OCI-LY1 (cell line): ENCODE results near the gene FAM222B.

Source experiments
- H2AFZ ChIP-seq: fragments of 200-600 bp; sonication (generic), shearing (Covaris generic); 2 replicates; pipeline ENCODE4 v1.6.0; 2014; ENCODE audit warnings: antibody characterized with exemption, mild to moderate bottlenecking, low read length
- H3F3A ChIP-seq: fragments of 200-600 bp; sonication (generic), shearing (Covaris generic); 2 replicates; pipeline ENCODE4 v1.6.0; 2014; ENCODE audit warnings: mild to moderate bottlenecking, antibody characterized with exemption, low read length, moderate library complexity; ENCODE audit not compliant: insufficient read depth
- H3K27ac ChIP-seq: fragments of 200-600 bp; sonication (generic); 2 replicates; pipeline ENCODE4 v1.5.1; 2014; ENCODE audit warnings: low read length, mixed run types, mild to moderate bottlenecking, low read depth; ENCODE audit not compliant: poor library complexity, severe bottlenecking
- H3K27me3 ChIP-seq: fragments of 200-600 bp; sonication (generic); 2 replicates; pipeline ENCODE4 v1.6.0; 2014; ENCODE audit warnings: antibody characterized with exemption, mild to moderate bottlenecking, low read length, moderate library complexity; ENCODE audit not compliant: insufficient read depth
- H3K36me3 ChIP-seq: fragments of 200-600 bp; sonication (generic); 2 replicates; pipeline ENCODE4 v1.6.1; 2014; ENCODE audit warnings: mild to moderate bottlenecking, antibody characterized with exemption, low read length, moderate library complexity, mixed read lengths; ENCODE audit not compliant: insufficient read depth
- H3K4me1 ChIP-seq: fragments of 200-600 bp; sonication (generic); 2 replicates; pipeline ENCODE4 v1.5.1; 2014; ENCODE audit warnings: mild to moderate bottlenecking, low read length, moderate library complexity; ENCODE audit not compliant: insufficient read depth, severe bottlenecking
- H3K4me2 ChIP-seq: fragments of 200-600 bp; sonication (generic), shearing (Covaris generic); 2 replicates; pipeline ENCODE4 v1.6.1; 2014; ENCODE audit warnings: low read length
- H3K4me3 ChIP-seq: fragments of 200-600 bp; sonication (generic); 2 replicates; pipeline ENCODE4 v1.5.1; 2014; ENCODE audit warnings: low read length, low read depth, mild to moderate bottlenecking, mixed read lengths; ENCODE audit not compliant: poor library complexity, severe bottlenecking
- H3K79me2 ChIP-seq: fragments of 200-600 bp; shearing (Covaris generic); 2 replicates; pipeline ENCODE4 v1.6.1; 2016; ENCODE audit warnings: mixed run types, low read length, mixed read lengths; ENCODE audit not compliant: insufficient read depth
- H3K9ac ChIP-seq: fragments of 200-600 bp; sonication (generic), shearing (Covaris generic); 2 replicates; pipeline ENCODE4 v1.6.1; 2014; ENCODE audit warnings: mild to moderate bottlenecking, low read length, mixed read lengths
- H3K9me2 ChIP-seq: fragments of 200-600 bp; sonication (generic), shearing (Covaris generic); 2 replicates; pipeline ENCODE4 v1.6.1; 2014; ENCODE audit warnings: low read depth, mild to moderate bottlenecking, low read length, mixed read lengths
- H3K9me3 ChIP-seq: fragments of 200-600 bp; shearing (Covaris generic); 2 replicates; pipeline ENCODE4 v1.6.1; 2014; ENCODE audit warnings: low read length, mixed read lengths
- H4K20me1 ChIP-seq: fragments of 200-600 bp; sonication (generic), shearing (Covaris generic); 2 replicates; pipeline ENCODE4 v1.6.0; 2016; ENCODE audit warnings: mild to moderate bottlenecking, low read length; ENCODE audit not compliant: insufficient read depth
- CTCF ChIP-seq: fragments of 200-600 bp; sonication (generic), shearing (Covaris generic); IDR thresholded peaks from 2 replicates; pipeline ENCODE4 v1.5.1; 2017; ENCODE audit warnings: mild to moderate bottlenecking, antibody characterized with exemption, low read length, moderate library complexity, mixed read lengths
- EZH2 ChIP-seq: fragments of 200-600 bp; sonication (generic), shearing (Covaris generic); IDR thresholded peaks from 2 replicates; pipeline ENCODE4 v1.8.0; 2017; ENCODE audit warnings: borderline replicate concordance, mixed run types, mild to moderate bottlenecking, antibody characterized with exemption, low read length, moderate library complexity, mixed read lengths

FAM222B gene

GRCh38 chr17:28765038-28765437 is 77.6 kb downstream of the FAM222B start:
- 0 out of 2 replicates have a peak, but pooled peaks cover 3% of the 10 kb centered on the region for H4K20me1 ChIP-seq
- H3K27ac ChIP-seq, result peak overlapping the region; percentile 10
- no peaks in the 10 kb centered on the region for H3K9me2 ChIP-seq
- no peaks in the 10 kb centered on the region for H3F3A ChIP-seq
- H3K4me1 ChIP-seq, result peaks cover 7% of the 10 kb centered on the region
- no peak overlapping the region for H3K4me2 ChIP-seq
- no peak for TF ChIP-seq EZH2
- no peak for TF ChIP-seq CTCF
- no peaks in the 10 kb centered on the region for H3K9me3 ChIP-seq
- H3K9ac ChIP-seq, result no peak overlapping the region
- H3K4me3 ChIP-seq, result no peak overlapping the region
- H3K27me3 ChIP-seq, result no peaks in the 10 kb centered on the region
- peaks cover 38% of the 10 kb centered on the region for H3K36me3 ChIP-seq
- H2AFZ ChIP-seq, result no peak overlapping the region
- H3K79me2 ChIP-seq, result no peaks in the 10 kb centered on the region; the same call in 1 of the 2 replicates

GRCh38 chr17:28763804-28764266 is 78.8 kb downstream of the FAM222B start:
- no peaks in the 10 kb centered on the region for H3K79me2 ChIP-seq
- H3K27me3 ChIP-seq, result no peaks in the 10 kb centered on the region
- no peaks in the 10 kb centered on the region for H3K9me3 ChIP-seq
- H3K4me2 ChIP-seq, result no peak overlapping the region
- H3K4me3 ChIP-seq, result no peak overlapping the region
- H3K36me3 ChIP-seq, result peaks cover 50% of the 10 kb centered on the region
- H3K27ac ChIP-seq, result no peak overlapping the region
- 0 out of 2 replicates have a peak, but pooled peaks cover 3% of the 10 kb centered on the region for H4K20me1 ChIP-seq
- no peaks in the 10 kb centered on the region for H3K9me2 ChIP-seq
- no peak overlapping the region for H2AFZ ChIP-seq
- no peak for TF ChIP-seq EZH2
- peak; percentile 93 for TF ChIP-seq CTCF
- no peak overlapping the region for H3K9ac ChIP-seq
- no peaks in the 10 kb centered on the region for H3F3A ChIP-seq
- H3K4me1 ChIP-seq, result peaks cover 7% of the 10 kb centered on the region

GRCh38 chr17:28763137-28763799 is 79.3 kb downstream of the FAM222B start:
- H3K27ac ChIP-seq, result no peak overlapping the region

More at GRCh38 chr17:28763137-28763799, 79.3 kb downstream of the FAM222B start:
- Histone ChIP-seq H3K4me3 (no peak overlapping the region), H3K27me3 (no peaks in the 10 kb centered on the region), H3F3A (no peaks in the 10 kb centered on the region), H3K4me2 (no peak overlapping the region), H4K20me1 (0 out of 2 replicates have a peak, but pooled peaks cover 3% of the 10 kb centered on the region), H2AFZ (no peak overlapping the region), H3K9me3 (no peaks in the 10 kb centered on the region), H3K9me2 (no peaks in the 10 kb centered on the region), H3K4me1 (peaks cover 7% of the 10 kb centered on the region), H3K9ac (no peak overlapping the region), H3K79me2 (no peaks in the 10 kb centered on the region), H3K36me3 (peaks cover 56% of the 10 kb centered on the region)
- TF ChIP-seq EZH2 (no peak), CTCF (no peak)
